Endothelial cell of umbilical vein (primary cell): Measurements from ENCODE around the gene GRID1. TPM values are rescaled to one million over a fixed set of nuclear protein-coding genes. Genes with fewer than 3 reads are reported as not detected.

Source experiments
- BruUV-seq: library from RNA; stranded (reverse); fragments of 400-500 nt; replicated peaks from 2 replicates; lab custom pipeline; 2021; lab: Mats Ljungman, UMichigan
- CTCF ChIA-PET: fragments of 300-600, 350-600 bp; sonication (Branson Sonifier 250); formaldehyde crosslinking; loops from one replicate; lab custom pipeline; 2021; ENCODE audit warnings: antibody characterized with exemption, inconsistent platforms; lab: Charles Lee
- POLR2A ChIA-PET: fragments of 300-600, 350-600 bp; sonication (Branson Sonifier 250); formaldehyde crosslinking; loops from one replicate; lab custom pipeline; 2021; ENCODE audit warnings: antibody characterized with exemption, inconsistent platforms; lab: Charles Lee
- DNase-seq: peaks from one replicate; pipeline ENCODE4 v3.0.0-alpha.2; 2011; ENCODE audit warnings: low read depth, low spot score
- FAIRE-seq: peaks from 2 replicates; lab custom pipeline; 2011; peaks lifted over from hg19 to GRCh38; lab: Jason Lieb, UNC
- H2AFZ ChIP-seq: 2 replicates; pipeline ENCODE4 v1.6.0; 2012; ENCODE audit warnings: low read depth, low read length, control low read depth, inconsistent platforms
- H3K27ac ChIP-seq: 2 replicates; pipeline ENCODE4 v1.5.1; 2011; ENCODE audit warnings: low read depth, mild to moderate bottlenecking, control low read depth, low read length, moderate library complexity; ENCODE audit not compliant: insufficient read depth
- H3K27me3 ChIP-seq, 2 experiments: 2 replicates each; pipeline versions ENCODE4 v1.6.0 to v1.6.1; 2011; ENCODE audit warnings: low read length in 2 of 2, mixed read lengths in 1 of 2; ENCODE audit not compliant: control insufficient read depth in 2 of 2, insufficient read depth in 2 of 2
- H3K36me3 ChIP-seq, 2 experiments: 2 replicates in 1 of 2; 3 replicates in 1 of 2; pipeline ENCODE4 v1.5.1; 2011; ENCODE audit warnings: low read length in 2 of 2, mild to moderate bottlenecking in 1 of 2, moderate library complexity in 1 of 2; ENCODE audit not compliant: control insufficient read depth in 2 of 2, insufficient read depth in 2 of 2; ENCODE audit errors: extremely low read depth in 1 of 2
- H3K4me1 ChIP-seq: 3 replicates; pipeline ENCODE4 v1.5.1; 2011; ENCODE audit warnings: mild to moderate bottlenecking, low read length; ENCODE audit not compliant: control insufficient read depth, insufficient read depth; ENCODE audit errors: extremely low read depth
- H3K4me2 ChIP-seq: 2 replicates; pipeline ENCODE4 v1.6.1; 2011; ENCODE audit warnings: low read length, control low read depth, mixed read lengths; ENCODE audit not compliant: insufficient read depth
- H3K4me3 ChIP-seq, 3 experiments: fragments of 200-600 bp in 1 of 3; sonication (generic), shearing (Covaris generic) in 1 of 3; replicated peaks in 1 of 3; 2 replicates each; pipeline ENCODE4 v1.5.1; 2011 to 2016; ENCODE audit warnings: control low read depth in 3 of 3, low read length in 3 of 3, mild to moderate bottlenecking in 2 of 3, inconsistent platforms in 1 of 3, low read depth in 1 of 3, moderate library complexity in 1 of 3; ENCODE audit not compliant: insufficient read depth in 1 of 3
- H3K79me2 ChIP-seq: 2 replicates; pipeline ENCODE4 v1.6.0; 2012; ENCODE audit warnings: low read length, inconsistent platforms; ENCODE audit not compliant: control insufficient read depth, insufficient read depth
- H3K9ac ChIP-seq: replicated peaks from 2 replicates; pipeline ENCODE3; 2011; ENCODE audit warnings: low read length, control low read depth; ENCODE audit not compliant: insufficient read depth; ENCODE audit errors: extremely low read depth
- H3K9me1 ChIP-seq: replicated peaks from 3 replicates; pipeline ENCODE4 v1.6.0; 2011; ENCODE audit warnings: mild to moderate bottlenecking, low read length; ENCODE audit not compliant: control insufficient read depth, insufficient read depth; ENCODE audit errors: extremely low read depth
- H3K9me3 ChIP-seq: replicated peaks from 2 replicates; pipeline ENCODE4 v1.5.1; 2012; ENCODE audit warnings: low read length, inconsistent platforms; ENCODE audit not compliant: control insufficient read depth, insufficient read depth
- H4K20me1 ChIP-seq: replicated peaks from 2 replicates; pipeline ENCODE3; 2011; ENCODE audit warnings: mild to moderate bottlenecking, low read length; ENCODE audit not compliant: control insufficient read depth, insufficient read depth; ENCODE audit errors: extremely low read depth
- CTCF ChIP-seq, 2 donors: IDR thresholded peaks; 1 replicate in 1 of 2; 2 replicates in 1 of 2; pipeline ENCODE4 v1.5.1; 2011; ENCODE audit warnings: low read length in 2 of 2, mild to moderate bottlenecking in 2 of 2, moderate library complexity in 2 of 2, control low read depth in 1 of 2, inconsistent platforms in 1 of 2, low read depth in 1 of 2; ENCODE audit not compliant: insufficient read depth in 1 of 2; ENCODE audit errors: extremely low read depth in 1 of 2
- EZH2 ChIP-seq: IDR thresholded peaks from 2 replicates; pipeline ENCODE4 v1.6.1; 2012; ENCODE audit warnings: borderline replicate concordance, low read depth, mild to moderate bottlenecking, moderate library complexity, low read length, inconsistent platforms; ENCODE audit not compliant: severe bottlenecking
- FOS ChIP-seq: IDR thresholded peaks from 2 replicates; pipeline ENCODE4 v1.6.1; 2011; ENCODE audit warnings: mild to moderate bottlenecking, low read length, moderate library complexity, borderline replicate concordance; ENCODE audit not compliant: insufficient read depth
- GATA2 ChIP-seq: IDR thresholded peaks from 2 replicates; pipeline ENCODE4 v1.7.0; 2011; ENCODE audit warnings: low read depth, mild to moderate bottlenecking, moderate library complexity, mixed read lengths, low read length; ENCODE audit not compliant: insufficient read length, insufficient read depth
- JUN ChIP-seq: IDR thresholded peaks from 2 replicates; pipeline ENCODE4 v1.6.1; 2011; ENCODE audit warnings: borderline replicate concordance, low read depth; ENCODE audit not compliant: insufficient read length, insufficient read depth
- MYC ChIP-seq: IDR thresholded peaks from one replicate; pipeline ENCODE4 v1.6.1; 2011; ENCODE audit warnings: mild to moderate bottlenecking, low read depth, low read length
- POLR2A ChIP-seq: IDR thresholded peaks from 2 replicates; pipeline ENCODE4 v1.6.1; 2012; ENCODE audit warnings: low read depth, mild to moderate bottlenecking, control low read depth, low read length
- POLR2AphosphoS5 ChIP-seq: IDR thresholded peaks from 2 replicates; pipeline ENCODE4 v1.6.1; 2012; ENCODE audit warnings: low read depth, mild to moderate bottlenecking, control low read depth, low read length, moderate library complexity; ENCODE audit not compliant: insufficient read depth
- dilution Hi-C: fragments of 300-500 bp; cut with MboI; formaldehyde crosslinking; loops from one replicate; pipeline ENCODE4 v1.15.0; 2019; ENCODE audit warnings: low sequenced_read_pairs; ENCODE audit not compliant: extremely low pct_ligation_motif_present
- intact Hi-C: fragments of 100-400 bp; cut with micrococcal nuclease; formaldehyde crosslinking; loops from one replicate; pipeline ENCODE4 v1.10.0; 2022
- polyA plus RNA-seq, 4 experiments: library from polyadenylated mRNA; depleted of rRNA in 3 of 4; stranded (reverse) in 3 of 4; unstranded in 1 of 4; fragments of >200 nt; gene quantifications; 2 replicates each; pipeline versions ENCODE4 v1.2.1 to v1.2.3, GENCODE V29; 2011 to 2012; ENCODE audit warnings: missing spikeins in 1 of 4
- total RNA-seq: library from RNA; stranded (reverse); gene quantifications from 2 replicates; pipeline ENCODE4 v1.2.3, GENCODE V29; 2021
- TF ChIP-seq, protein P1 (sequence below): IDR thresholded peaks from 2 replicates; pipeline ENCODE4 v1.6.1; 2011; ENCODE audit not compliant: insufficient read depth, insufficient read length

GRID1 gene
- total and polyA plus RNA-seq, 2 donors (not counting 3 experiments of a cell fraction or from before 2014, with no cell fraction given): not detected

DNA sequence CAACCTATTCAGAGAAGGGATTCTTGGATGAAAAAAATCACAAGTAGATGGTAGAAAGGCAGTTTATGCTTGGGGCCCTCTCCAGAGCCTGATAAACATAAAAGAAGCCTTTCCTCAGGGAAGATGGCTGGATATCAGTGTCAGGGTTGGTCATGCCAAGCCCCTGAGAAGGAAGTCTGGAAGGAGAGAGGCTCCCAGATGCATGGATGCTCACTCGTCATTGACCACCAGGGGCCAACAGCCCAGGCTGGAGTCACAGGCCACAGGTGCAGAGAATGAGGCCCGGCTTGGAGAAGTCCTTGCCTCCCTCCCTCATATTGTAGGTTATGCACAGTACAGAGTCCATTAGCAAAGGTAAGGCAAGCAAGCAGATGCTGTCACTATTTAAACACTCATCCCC lies 506.7 kb downstream of the GRID1 start:
- ChIA-PET POLR2A (no interaction called here), CTCF (no interaction called here)
- no TSS peak for BruUV-seq
- Histone ChIP-seq H3K79me2 (no peaks in the 10 kb centered on the region), H3K36me3 (no peaks in the 10 kb centered on the region), H2AFZ (no peak overlapping the region), H3K27ac (no peak overlapping the region), H3K4me2 (no peak overlapping the region), H4K20me1 (no peaks in the 10 kb centered on the region), H3K9me1 (no peaks in the 10 kb centered on the region), H3K27me3 (no peaks in the 10 kb centered on the region), H3K9me3 (no peaks in the 10 kb centered on the region), H3K4me3 (no peak overlapping the region), H3K4me1 (no peaks in the 10 kb centered on the region), H3K9ac (no peak overlapping the region)
- no peak for FAIRE-seq
- DNase-seq: no peak
- TF ChIP-seq EZH2 (no peak), GATA2 (no peak), MYC (no peak), FOS (no peak), POLR2A (no peak), JUN (no peak), CTCF (IDR thresholded peaks at IDR 0.05; ENCODE audit: extremely low read depth in 1 of 2, insufficient read depth in 1 of 2, low read depth in 1 of 2, low read length in 2 of 2) (no peak), POLR2AphosphoS5 (no peak)
- TF ChIP-seq, protein P1, sequence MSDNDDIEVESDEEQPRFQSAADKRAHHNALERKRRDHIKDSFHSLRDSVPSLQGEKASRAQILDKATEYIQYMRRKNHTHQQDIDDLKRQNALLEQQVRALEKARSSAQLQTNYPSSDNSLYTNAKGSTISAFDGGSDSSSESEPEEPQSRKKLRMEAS: no peak
- dilution Hi-C loops: no loop called here
- intact Hi-C loops: no loop called here
